Measurements from ENCODE around the gene SLX9.

Gene SLX9

GRCh38 chr21:44960141-44961092 is 20.6 kb downstream of the SLX9 start:
- Histone ChIP-seq H3K36me3 (ENCODE audit: control insufficient read depth in 2 of 2, insufficient read depth in 2 of 2, low read length in 2 of 2) (peaks cover 15 to 21% of the 10 kb centered on the region in 2 donors), H3K27ac (ENCODE audit: low read depth in 2 of 2, low read length in 2 of 2) (no peak overlapping the region), H3K4me1 (ENCODE audit: control insufficient read depth in 2 of 2, insufficient read depth in 2 of 2, low read length in 2 of 2) (peaks cover 0 to 7% of the 10 kb centered on the region in 2 donors), H3K4me3 (ENCODE audit: low read length in 2 of 2) (no peak overlapping the region), H3K9me3 (ENCODE audit: control insufficient read depth in 2 of 2, low read length in 2 of 2) (no peaks in the 10 kb centered on the region), H3K9ac (ENCODE audit: low read depth in 1 of 2, low read length in 2 of 2) (no peak overlapping the region), H3K27me3 (ENCODE audit: control insufficient read depth in 2 of 2, insufficient read depth in 2 of 2, low read length in 2 of 2) (no peaks in the 10 kb centered on the region)

GRCh38 chr21:44962403-44962966 is 22.7 kb downstream of the SLX9 start:
- Histone ChIP-seq H3K27me3 (ENCODE audit: control insufficient read depth in 2 of 2, insufficient read depth in 2 of 2, low read length in 2 of 2) (no peaks in the 10 kb centered on the region), H3K27ac (ENCODE audit: low read depth in 2 of 2, low read length in 2 of 2) (no peak overlapping the region), H3K9me3 (ENCODE audit: control insufficient read depth in 2 of 2, low read length in 2 of 2) (no peaks in the 10 kb centered on the region), H3K9ac (ENCODE audit: low read depth in 1 of 2, low read length in 2 of 2) (no peak overlapping the region), H3K4me3 (ENCODE audit: low read length in 2 of 2) (no peak overlapping the region), H3K36me3 (ENCODE audit: control insufficient read depth in 2 of 2, insufficient read depth in 2 of 2, low read length in 2 of 2) (peaks cover 7 to 18% of the 10 kb centered on the region in 2 donors), H3K4me1 (ENCODE audit: control insufficient read depth in 2 of 2, insufficient read depth in 2 of 2, low read length in 2 of 2) (peaks cover 0 to 10% of the 10 kb centered on the region in 2 donors)

- H3K27me3 ChIP-seq (ENCODE audit: control insufficient read depth in 2 of 2, insufficient read depth in 2 of 2, low read length in 2 of 2), result no peaks in the 10 kb centered on the region
- H3K36me3 ChIP-seq (ENCODE audit: control insufficient read depth in 2 of 2, insufficient read depth in 2 of 2, low read length in 2 of 2), result peaks cover 8 to 18% of the 10 kb centered on the region in 2 donors
- peaks cover 0 to 5% of the 10 kb centered on the region in 2 donors for H3K4me1 ChIP-seq (ENCODE audit: control insufficient read depth in 2 of 2, insufficient read depth in 2 of 2, low read length in 2 of 2)
These were observed 24.6 kb downstream of the SLX9 start for GRCh38 chr21:44964381-44964780.

GRCh38 chr21:44965251-44966022 is 25.6 kb downstream of the SLX9 start:
- Histone ChIP-seq H3K27ac (ENCODE audit: low read depth in 2 of 2, low read length in 2 of 2) (no peak overlapping the region), H3K9me3 (ENCODE audit: control insufficient read depth in 2 of 2, low read length in 2 of 2) (no peaks in the 10 kb centered on the region), H3K27me3 (ENCODE audit: control insufficient read depth in 2 of 2, insufficient read depth in 2 of 2, low read length in 2 of 2) (no peaks in the 10 kb centered on the region), H3K4me1 (ENCODE audit: control insufficient read depth in 2 of 2, insufficient read depth in 2 of 2, low read length in 2 of 2) (peaks cover 0 to 3% of the 10 kb centered on the region in 2 donors), H3K9ac (ENCODE audit: low read depth in 1 of 2, low read length in 2 of 2) (no peak overlapping the region), H3K4me3 (ENCODE audit: low read length in 2 of 2) (no peak overlapping the region), H3K36me3 (ENCODE audit: control insufficient read depth in 2 of 2, insufficient read depth in 2 of 2, low read length in 2 of 2) (peaks cover 8 to 13% of the 10 kb centered on the region in 2 donors)

More at GRCh38 chr21:44964381-44964780, 24.6 kb downstream of the SLX9 start:
- Histone ChIP-seq H3K9ac (ENCODE audit: low read depth in 1 of 2, low read length in 2 of 2) (no peak overlapping the region), H3K27ac (ENCODE audit: low read depth in 2 of 2, low read length in 2 of 2) (no peak overlapping the region), H3K9me3 (ENCODE audit: control insufficient read depth in 2 of 2, low read length in 2 of 2) (no peaks in the 10 kb centered on the region), H3K4me3 (ENCODE audit: low read length in 2 of 2) (no peak overlapping the region)

GRCh38 chr21:44966135-44967081 is 26.6 kb downstream of the SLX9 start:
- no peak overlapping the region for H3K4me3 ChIP-seq (ENCODE audit: low read length in 2 of 2)
- H3K36me3 ChIP-seq (ENCODE audit: control insufficient read depth in 2 of 2, insufficient read depth in 2 of 2, low read length in 2 of 2), result peaks cover 6 to 11% of the 10 kb centered on the region in 2 donors
- H3K27me3 ChIP-seq (ENCODE audit: control insufficient read depth in 2 of 2, insufficient read depth in 2 of 2, low read length in 2 of 2), result no peaks in the 10 kb centered on the region
- H3K9me3 ChIP-seq (ENCODE audit: control insufficient read depth in 2 of 2, low read length in 2 of 2), result no peaks in the 10 kb centered on the region
- no peak overlapping the region for H3K9ac ChIP-seq (ENCODE audit: low read depth in 1 of 2, low read length in 2 of 2)
- H3K4me1 ChIP-seq (ENCODE audit: control insufficient read depth in 2 of 2, insufficient read depth in 2 of 2, low read length in 2 of 2), result peaks cover 0 to 3% of the 10 kb centered on the region in 2 donors
- H3K27ac ChIP-seq (ENCODE audit: low read depth in 2 of 2, low read length in 2 of 2), result no peak overlapping the region

- peaks cover 4 to 8% of the 10 kb centered on the region in 2 donors for H3K36me3 ChIP-seq (ENCODE audit: control insufficient read depth in 2 of 2, insufficient read depth in 2 of 2, low read length in 2 of 2)
These were observed 27.5 kb downstream of the SLX9 start for GRCh38 chr21:44967082-44968047.

GRCh38 chr21:44969066-44969670 is 29.3 kb downstream of the SLX9 start:
- H3K36me3 ChIP-seq (ENCODE audit: control insufficient read depth in 2 of 2, insufficient read depth in 2 of 2, low read length in 2 of 2), result peaks cover 4 to 5% of the 10 kb centered on the region in 2 donors
- H3K4me3 ChIP-seq (ENCODE audit: low read length in 2 of 2), result no peak overlapping the region
- no peak overlapping the region for H3K27ac ChIP-seq (ENCODE audit: low read depth in 2 of 2, low read length in 2 of 2)
- no peaks in the 10 kb centered on the region for H3K27me3 ChIP-seq (ENCODE audit: control insufficient read depth in 2 of 2, insufficient read depth in 2 of 2, low read length in 2 of 2)
- H3K9me3 ChIP-seq (ENCODE audit: control insufficient read depth in 2 of 2, low read length in 2 of 2), result no peaks in the 10 kb centered on the region
- H3K9ac ChIP-seq (ENCODE audit: low read depth in 1 of 2, low read length in 2 of 2), result no peak overlapping the region
- peaks cover 0 to 3% of the 10 kb centered on the region in 2 donors for H3K4me1 ChIP-seq (ENCODE audit: control insufficient read depth in 2 of 2, insufficient read depth in 2 of 2, low read length in 2 of 2)

More at GRCh38 chr21:44967082-44968047, 27.5 kb downstream of the SLX9 start:
- Histone ChIP-seq H3K9ac (ENCODE audit: low read depth in 1 of 2, low read length in 2 of 2) (no peak overlapping the region), H3K27ac (ENCODE audit: low read depth in 2 of 2, low read length in 2 of 2) (no peak overlapping the region), H3K27me3 (ENCODE audit: control insufficient read depth in 2 of 2, insufficient read depth in 2 of 2, low read length in 2 of 2) (no peaks in the 10 kb centered on the region), H3K4me1 (ENCODE audit: control insufficient read depth in 2 of 2, insufficient read depth in 2 of 2, low read length in 2 of 2) (peaks cover 0 to 3% of the 10 kb centered on the region in 2 donors), H3K4me3 (ENCODE audit: low read length in 2 of 2) (no peak overlapping the region), H3K9me3 (ENCODE audit: control insufficient read depth in 2 of 2, low read length in 2 of 2) (no peaks in the 10 kb centered on the region)

- Histone ChIP-seq H3K36me3 (ENCODE audit: control insufficient read depth in 2 of 2, insufficient read depth in 2 of 2, low read length in 2 of 2) (peaks cover 4 to 10% of the 10 kb centered on the region in 2 donors), H3K27me3 (ENCODE audit: control insufficient read depth in 2 of 2, insufficient read depth in 2 of 2, low read length in 2 of 2) (no peaks in the 10 kb centered on the region), H3K9me3 (ENCODE audit: control insufficient read depth in 2 of 2, low read length in 2 of 2) (no peaks in the 10 kb centered on the region), H3K4me3 (ENCODE audit: low read length in 2 of 2) (no peak overlapping the region), H3K9ac (ENCODE audit: low read depth in 1 of 2, low read length in 2 of 2) (no peak overlapping the region), H3K27ac (ENCODE audit: low read depth in 2 of 2, low read length in 2 of 2) (no peak overlapping the region), H3K4me1 (ENCODE audit: control insufficient read depth in 2 of 2, insufficient read depth in 2 of 2, low read length in 2 of 2) (peaks cover 0 to 3% of the 10 kb centered on the region in 2 donors)
These were observed 30.3 kb downstream of the SLX9 start for GRCh38 chr21:44969931-44970755.
